CD14-positive monocyte (primary cell): ENCODE measurements around the gene MSL2. TPM values are rescaled to one million over a fixed set of nuclear protein-coding genes. Genes with fewer than 3 reads are reported as not detected.
A peak's percentile ranks its signal among the peaks of the same experiment; 100 is the strongest.

Source experiments
- DNase-seq, 3 donors: peaks; one replicate each; pipeline ENCODE4 v3.0.0-alpha.2; 2011 to 2022
- H2AFZ ChIP-seq: 2 replicates; pipeline ENCODE4 v1.6.0; 2012; ENCODE audit warnings: mild to moderate bottlenecking, low read depth, low read length, inconsistent platforms; ENCODE audit not compliant: insufficient read depth, poor library complexity, severe bottlenecking
- H3K27ac ChIP-seq, 2 donors: 1 replicate in 1 of 2; 2 replicates in 1 of 2; pipeline ENCODE4 v1.5.1; 2012 to 2013; ENCODE audit warnings: low read length in 2 of 2, control low read depth in 1 of 2, inconsistent platforms in 1 of 2, low read depth in 1 of 2, mild to moderate bottlenecking in 1 of 2
- H3K27me3 ChIP-seq, 2 donors: one replicate each; pipeline versions ENCODE4 v1.6.0 to v1.6.1; 2011 to 2013; ENCODE audit warnings: low read length in 2 of 2; ENCODE audit not compliant: control insufficient read depth in 2 of 2, insufficient read depth in 2 of 2
- H3K36me3 ChIP-seq, 2 donors: replicated peaks in 1 of 2; 1 replicate in 1 of 2; 2 replicates in 1 of 2; pipeline versions ENCODE4 v1.5.1 to v1.6.1; 2012 to 2013; ENCODE audit warnings: low read length in 2 of 2, control low read depth in 1 of 2, inconsistent platforms in 1 of 2, mild to moderate bottlenecking in 1 of 2; ENCODE audit not compliant: insufficient read depth in 2 of 2, control insufficient read depth in 1 of 2
- H3K4me1 ChIP-seq, 2 donors: 1 replicate in 1 of 2; 2 replicates in 1 of 2; pipeline versions ENCODE4 v1.5.1 to v1.6.1; 2012 to 2013; ENCODE audit warnings: low read length in 2 of 2, control low read depth in 1 of 2, inconsistent platforms in 1 of 2, mild to moderate bottlenecking in 1 of 2, moderate library complexity in 1 of 2; ENCODE audit not compliant: insufficient read depth in 2 of 2, control insufficient read depth in 1 of 2
- H3K4me2 ChIP-seq: replicated peaks from 2 replicates; pipeline ENCODE3; 2012; ENCODE audit warnings: low read length, moderate library complexity, mild to moderate bottlenecking; ENCODE audit not compliant: poor library complexity, severe bottlenecking; ENCODE audit errors: extremely low read depth
- H3K4me3 ChIP-seq, 3 experiments: fragments of 200-600 bp in 1 of 3; sonication (generic) in 1 of 3; replicated peaks in 1 of 3; 1 replicate in 2 of 3; 2 replicates in 1 of 3; pipeline ENCODE4 v1.5.1; 2011 to 2013; ENCODE audit warnings: low read length in 3 of 3, mild to moderate bottlenecking in 3 of 3, control low read depth in 2 of 3, low read depth in 2 of 3, inconsistent platforms in 1 of 3, moderate library complexity in 1 of 3
- H3K79me2 ChIP-seq: 2 replicates; pipeline ENCODE4 v1.6.0; 2012; ENCODE audit warnings: mild to moderate bottlenecking, control low read depth, inconsistent platforms, low read length, moderate library complexity; ENCODE audit not compliant: insufficient read depth
- H3K9ac ChIP-seq: 2 replicates; pipeline ENCODE4 v1.6.0; 2017; ENCODE audit warnings: low read length, mild to moderate bottlenecking; ENCODE audit not compliant: insufficient read depth, poor library complexity, severe bottlenecking
- H3K9me3 ChIP-seq, 2 donors: replicated peaks in 1 of 2; 1 replicate in 1 of 2; 2 replicates in 1 of 2; pipeline versions ENCODE4 v1.5.1 to v1.6.1; 2012 to 2013; ENCODE audit warnings: low read length in 2 of 2, control low read depth in 1 of 2; ENCODE audit not compliant: control insufficient read depth in 1 of 2, insufficient read depth in 1 of 2
- H4K20me1 ChIP-seq: 2 replicates; pipeline ENCODE4 v1.6.0; 2012; ENCODE audit warnings: mild to moderate bottlenecking, low read length, control low read depth, moderate library complexity; ENCODE audit not compliant: insufficient read depth
- H3K27ac Mint-ChIP-seq, 7 donors: one replicate each; pipeline ENCODE4 v1.8.0; 2020; ENCODE audit warnings: mild to moderate bottlenecking in 7 of 7, mixed read lengths in 7 of 7, moderate library complexity in 6 of 7, inconsistent platforms in 2 of 7
- H3K27me3 Mint-ChIP-seq, 3 donors: one replicate each; pipeline ENCODE4 v1.8.0; 2021 to 2022; ENCODE audit warnings: low read depth in 3 of 3, mild to moderate bottlenecking in 3 of 3, mixed read lengths in 3 of 3, moderate library complexity in 3 of 3, inconsistent platforms in 1 of 3
- H3K36me3 Mint-ChIP-seq, 2 donors: one replicate each; pipeline ENCODE4 v1.8.0; 2020; ENCODE audit warnings: mixed read lengths in 2 of 2, inconsistent platforms in 1 of 2, mild to moderate bottlenecking in 1 of 2
- H3K4me1 Mint-ChIP-seq: one replicate; pipeline ENCODE4 v1.8.0; 2020; ENCODE audit warnings: mild to moderate bottlenecking, mixed read lengths
- H3K4me3 Mint-ChIP-seq, 2 donors: one replicate each; pipeline ENCODE4 v1.8.0; 2020; ENCODE audit warnings: mild to moderate bottlenecking in 2 of 2, mixed read lengths in 2 of 2, moderate library complexity in 1 of 2
- H3K9me3 Mint-ChIP-seq, 7 donors: one replicate each; pipeline ENCODE4 v1.8.0; 2020 to 2022; ENCODE audit warnings: mixed read lengths in 7 of 7, mild to moderate bottlenecking in 6 of 7, moderate library complexity in 6 of 7, inconsistent platforms in 2 of 7
- CTCF ChIP-seq: fragments of 200-600 bp; IDR thresholded peaks from one replicate; pipeline ENCODE4 v1.8.0; 2022; ENCODE audit warnings: antibody characterized with exemption, mild to moderate bottlenecking
- WGBS: methylation state at CpG from one replicate; pipeline ENCODE4 v1.1.5; 2013; ENCODE audit warnings: missing lambda C conversion rate; ENCODE audit not compliant: insufficient coverage; 5-methylcytosine and 5-hydroxymethylcytosine counted together
- intact Hi-C, 2 donors: fragments of 100-400 bp; cut with micrococcal nuclease; formaldehyde crosslinking; loops; one replicate each; pipeline versions ENCODE4 v1.15.0 to v1.15.1; 2023
- polyA plus RNA-seq, 3 donors: library from polyadenylated mRNA; depleted of rRNA in 1 of 3; unstranded in 2 of 3; stranded (reverse) in 1 of 3; fragments of 300-500 nt in 2 of 3; fragments of >200 nt in 1 of 3; fragmentation: Illumina TruSeq in 2 of 3; gene quantifications; 1 replicate in 2 of 3; 2 replicates in 1 of 3; pipeline ENCODE4 v1.2.3, GENCODE V29; 2012 to 2021

Gene MSL2
- polyA plus RNA-seq, 3 donors, result 13.3 to 25.5 (median 15.9) TPM

DNA sequence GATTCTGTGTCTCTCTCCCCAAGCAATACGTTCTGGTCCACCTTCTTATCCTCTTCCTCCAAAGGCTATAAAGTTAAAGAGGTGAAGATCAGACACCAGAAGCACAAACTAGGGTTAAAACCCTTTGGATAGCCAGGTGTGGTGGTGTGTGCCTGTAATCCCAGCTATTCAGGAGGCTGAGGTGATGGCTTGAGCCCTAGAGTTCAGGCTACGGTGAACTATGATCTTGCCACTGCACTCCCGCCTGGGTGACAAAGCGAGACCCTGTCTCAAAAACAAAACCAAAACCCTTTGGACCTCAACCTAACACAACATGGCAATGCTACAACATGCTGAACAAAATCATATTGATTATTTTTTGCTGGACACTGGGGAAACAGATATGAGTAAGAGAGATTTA, 43.2 kb downstream of the MSL2 start:
- H2AFZ ChIP-seq, result no peak overlapping the region
- no peak overlapping the region for H3K9ac ChIP-seq
- no CpG with 5 or more reads among the region's 4 CpGs for WGBS
- H3K27me3 Mint-ChIP-seq, result no peaks in the 10 kb centered on the region
- H3K79me2 ChIP-seq, result peaks cover 100% of the 10 kb centered on the region
- no peak for TF ChIP-seq CTCF
- no peak overlapping the region for H3K4me2 ChIP-seq
- peaks cover 36% of the 10 kb centered on the region in 2 donors for H3K36me3 Mint-ChIP-seq
- no peak overlapping the region for H3K27ac ChIP-seq
- intact Hi-C loops, result loop anchor here in 1 of 2 donors (10.0 kb wide), 1 partner anchor 102 kb away; the partner anchor contains the start of gene PCCB
- peaks cover 100% of the 10 kb centered on the region for H4K20me1 ChIP-seq
- H3K36me3 ChIP-seq, result peaks cover 35 to 46% of the 10 kb centered on the region in 2 donors
- no peaks in the 10 kb centered on the region for H3K9me3 ChIP-seq
- peak overlapping the region in 2 of 7 donors; percentile 46 to 71 for H3K27ac Mint-ChIP-seq
- H3K4me1 ChIP-seq, result no peaks in the 10 kb centered on the region
- no peaks in the 10 kb centered on the region for H3K27me3 ChIP-seq
- no peak overlapping the region for H3K4me3 ChIP-seq
- no peak for DNase-seq
- H3K4me1 Mint-ChIP-seq, result peaks cover 9% of the 10 kb centered on the region
- no peaks in the 10 kb centered on the region for H3K9me3 Mint-ChIP-seq
- no peak overlapping the region for H3K4me3 Mint-ChIP-seq

GRCh38 chr3:136152176-136152843, 43.8 kb downstream of the MSL2 start:
- no peak overlapping the region for H3K9ac ChIP-seq
- no peak overlapping the region for H3K27ac ChIP-seq
- no peaks in the 10 kb centered on the region for H3K9me3 Mint-ChIP-seq
- no peaks in the 10 kb centered on the region for H3K27me3 Mint-ChIP-seq
- H3K9me3 ChIP-seq, result no peaks in the 10 kb centered on the region
- peaks cover 100% of the 10 kb centered on the region for H4K20me1 ChIP-seq
- H3K79me2 ChIP-seq, result peaks cover 98% of the 10 kb centered on the region
- H2AFZ ChIP-seq, result no peak overlapping the region
- WGBS, result 100% methylated on average over 2 of the region's 4 CpGs
- H3K4me3 ChIP-seq, result no peak overlapping the region
- no peak for DNase-seq
- H3K4me2 ChIP-seq, result no peak overlapping the region
- TF ChIP-seq CTCF, result no peak
- H3K36me3 ChIP-seq, result peaks cover 35 to 46% of the 10 kb centered on the region in 2 donors
- intact Hi-C loops, result loop anchor here in 1 of 2 donors (10.0 kb wide), 1 partner anchor 102 kb away; the partner anchor contains the start of gene PCCB
- H3K27me3 ChIP-seq, result no peaks in the 10 kb centered on the region
- H3K4me3 Mint-ChIP-seq, result no peak overlapping the region
- peaks cover 8% of the 10 kb centered on the region for H3K4me1 Mint-ChIP-seq
- peak overlapping the region in 1 of 7 donors; percentile 5 for H3K27ac Mint-ChIP-seq
- peaks cover 36% of the 10 kb centered on the region in 2 donors for H3K36me3 Mint-ChIP-seq
- H3K4me1 ChIP-seq, result no peaks in the 10 kb centered on the region
